HepG2 (cell line): ENCODE data around the gene NUDT13. TPM values are rescaled to one million over a fixed set of nuclear protein-coding genes. Genes with fewer than 3 reads are reported as not detected.

ENCODE experiments used
- ATF6 ChIP-seq: sonication (generic); formaldehyde crosslinking; conservative IDR thresholded peaks from 2 replicates; pipeline ENCODE4 v1.4.0; 2020; ENCODE audit warnings: missing genetic modification reagents
- FOSL1 ChIP-seq: sonication (generic); formaldehyde crosslinking; IDR thresholded peaks from 2 replicates; pipeline ENCODE4 v1.9.0; 2021; ENCODE audit warnings: missing genetic modification reagents, borderline replicate concordance
- GLMP ChIP-seq: sonication (generic); formaldehyde crosslinking; IDR thresholded peaks from 2 replicates; pipeline ENCODE4 v1.9.0; 2021; ENCODE audit warnings: missing genetic modification reagents, mild to moderate bottlenecking, borderline replicate concordance
- GMEB1 ChIP-seq: sonication (generic); formaldehyde crosslinking; IDR thresholded peaks from 2 replicates; pipeline ENCODE4 v1.5.1; 2020; ENCODE audit warnings: missing genetic modification reagents, mild to moderate bottlenecking, borderline replicate concordance
- HDAC6 ChIP-seq: fragments of 200-600 bp; sonication (generic); IDR thresholded peaks from 2 replicates; pipeline ENCODE4 v1.7.0; 2017; ENCODE audit warnings: mild to moderate bottlenecking, antibody characterized with exemption, low read length, low read depth
- MLXIP ChIP-seq: sonication (generic); formaldehyde crosslinking; IDR thresholded peaks from 2 replicates; pipeline ENCODE4 v1.9.0; 2021; ENCODE audit warnings: missing genetic modification reagents, borderline replicate concordance
- MTERF4 ChIP-seq: sonication (generic); formaldehyde crosslinking; IDR thresholded peaks from 2 replicates; pipeline ENCODE4 v1.8.0; 2023; ENCODE audit warnings: mild to moderate bottlenecking, missing genetic modification reagents
- MXD3 ChIP-seq: IDR thresholded peaks from 2 replicates; pipeline ENCODE4 v1.6.1; 2016; ENCODE audit warnings: mild to moderate bottlenecking, missing biosample characterization, missing genetic modification reagents
- RAD51 ChIP-seq: fragments of 450-650 bp; IDR thresholded peaks from 2 replicates; pipeline ENCODE4 v1.6.1; 2016; ENCODE audit warnings: borderline replicate concordance
- ZGPAT ChIP-seq: IDR thresholded peaks from 2 replicates; pipeline ENCODE4 v1.6.1; 2016; ENCODE audit warnings: mild to moderate bottlenecking
- ZNF138 ChIP-seq: sonication (generic); formaldehyde crosslinking; IDR thresholded peaks from 2 replicates; pipeline ENCODE4 v1.5.0; 2020; ENCODE audit warnings: mild to moderate bottlenecking, low read depth, missing genetic modification reagents
- ZNF414 ChIP-seq: sonication (generic); formaldehyde crosslinking; IDR thresholded peaks from 2 replicates; pipeline ENCODE4 v1.5.0; 2020; ENCODE audit warnings: missing genetic modification reagents
- ZNF543 ChIP-seq: sonication (generic); formaldehyde crosslinking; IDR thresholded peaks from 2 replicates; pipeline ENCODE4 v1.4.0; 2020; ENCODE audit warnings: mild to moderate bottlenecking, missing genetic modification reagents
- ZNF776 ChIP-seq: sonication (generic); formaldehyde crosslinking; IDR thresholded peaks from 2 replicates; pipeline ENCODE4 v1.4.0; 2020; ENCODE audit warnings: mild to moderate bottlenecking, missing genetic modification reagents
- ZSCAN25 ChIP-seq: sonication (generic); formaldehyde crosslinking; IDR thresholded peaks from 2 replicates; pipeline ENCODE4 v1.8.0; 2022; ENCODE audit warnings: mild to moderate bottlenecking, missing genetic modification reagents
- polyA plus RNA-seq, 8 experiments: library from polyadenylated mRNA; depleted of rRNA in 3 of 8; stranded (reverse) in 7 of 8; unstranded in 1 of 8; fragments of >200 nt; fragmentation: Illumina TruSeq in 4 of 8; extraction: Trizol in 4 of 8; gene quantifications; 2 replicates each; pipeline versions ENCODE4 v1.2.1 to v1.2.3, GENCODE V29; 2011 to 2016; ENCODE audit warnings: low read depth in 4 of 8, missing spikeins in 1 of 8, mixed read lengths in 1 of 8; ENCODE audit not compliant: insufficient read depth in 1 of 8
- total RNA-seq, 5 experiments: library from RNA; depleted of rRNA; stranded (reverse); fragments of >200 nt; fragmentation: Illumina TruSeq; extraction: Trizol; gene quantifications; 2 replicates each; pipeline ENCODE4 v1.2.3, GENCODE V29; 2016; ENCODE audit warnings: low read depth in 1 of 5

Gene NUDT13
- total and polyA plus RNA-seq, 2 of the 13 experiments (the other 11 are each of a cell fraction or from before 2014, with no cell fraction given), result 4.2 to 6.5 TPM

- TF ChIP-seq GMEB1 (CRISPR knock-in tag) (peak; percentile 81), MTERF4 (peak; percentile 76; the same call in 1 of the 2 replicates), ZGPAT (peak; percentile 94), ZNF543 (CRISPR knock-in tag) (0 out of 2 replicates have a peak, but pooled peaks have one; percentile 38), ZNF776 (peak; percentile 88; the same call in 1 of the 2 replicates), FOSL1 (CRISPR knock-in tag) (no peak), RAD51 (no peak), ZNF138 (no peak), MLXIP (CRISPR knock-in tag) (peak; percentile 26; the same call in 1 of the 2 replicates), ZNF414 (peak; percentile 24), ATF6 (CRISPR knock-in tag) (no peak; the same call in 1 of the 2 replicates), ZSCAN25 (CRISPR knock-in tag) (no peak; the same call in 1 of the 2 replicates), GLMP (CRISPR knock-in tag) (no peak), MXD3 (CRISPR knock-in tag) (peak; percentile 83; the same call in 1 of the 2 replicates), HDAC6 (no peak)
Measured at GRCh38 chr10:73096449-73097304, 13.6 kb upstream of the NUDT13 start, which contains the start of gene P4HA1 (continued).
